GM23248 (cell line): ENCODE measurements around the gene PRDM12. TPM values are rescaled to one million over a fixed set of nuclear protein-coding genes. Genes with fewer than 3 reads are reported as not detected.
A peak's percentile ranks its signal among the peaks of the same experiment; 100 is the strongest.

Experiments used
- DNase-seq: peaks from one replicate; pipeline ENCODE4 v3.0.0-alpha.2; 2015
- H2AFZ ChIP-seq: fragments of 200-600 bp; sonication (generic); 2 replicates; pipeline ENCODE4 v1.6.1; 2016; ENCODE audit warnings: antibody characterized with exemption
- H3F3A ChIP-seq: fragments of 200-600 bp; sonication (generic); 2 replicates; pipeline ENCODE4 v1.6.1; 2016; ENCODE audit warnings: mild to moderate bottlenecking, antibody characterized with exemption, mixed run types; ENCODE audit not compliant: insufficient read depth
- H3K27ac ChIP-seq: fragments of 200-600 bp; sonication (generic); 2 replicates; pipeline ENCODE4 v1.5.1; 2016; ENCODE audit warnings: mild to moderate bottlenecking
- H3K27me3 ChIP-seq: fragments of 200-600 bp; sonication (generic); replicated peaks from 2 replicates; pipeline ENCODE4 v1.6.1; 2016; ENCODE audit warnings: mild to moderate bottlenecking; ENCODE audit not compliant: insufficient read depth
- H3K36me3 ChIP-seq: fragments of 200-600 bp; sonication (generic); 2 replicates; pipeline ENCODE4 v1.6.1; 2016; ENCODE audit warnings: low read depth, mild to moderate bottlenecking
- H3K4me1 ChIP-seq: fragments of 200-600 bp; sonication (generic); 2 replicates; pipeline ENCODE4 v1.6.1; 2016; ENCODE audit warnings: mild to moderate bottlenecking; ENCODE audit not compliant: insufficient read depth
- H3K4me2 ChIP-seq: fragments of 200-600 bp; sonication (generic); one replicate; pipeline ENCODE4 v1.6.1; 2016; ENCODE audit warnings: mild to moderate bottlenecking; ENCODE audit not compliant: unreplicated experiment
- H3K4me3 ChIP-seq: fragments of 200-600 bp; sonication (generic); 2 replicates; pipeline ENCODE4 v1.5.1; 2016; ENCODE audit warnings: mild to moderate bottlenecking
- H3K79me2 ChIP-seq: fragments of 200-600 bp; sonication (generic); 2 replicates; pipeline ENCODE4 v1.6.1; 2016; ENCODE audit warnings: mild to moderate bottlenecking; ENCODE audit not compliant: insufficient read depth
- H3K9ac ChIP-seq: fragments of 200-600 bp; sonication (generic); 2 replicates; pipeline ENCODE4 v1.6.1; 2016; ENCODE audit warnings: mild to moderate bottlenecking
- H3K9me2 ChIP-seq: fragments of 200-600 bp; sonication (generic); 2 replicates; pipeline ENCODE4 v1.6.1; 2016; ENCODE audit warnings: mixed run types, mild to moderate bottlenecking, moderate library complexity; ENCODE audit not compliant: insufficient read depth
- H3K9me3 ChIP-seq: fragments of 200-600 bp; sonication (generic); one replicate; pipeline ENCODE4 v1.6.1; 2017; ENCODE audit warnings: low read depth
- H4K20me1 ChIP-seq: fragments of 200-600 bp; sonication (generic); 2 replicates; pipeline ENCODE4 v1.6.0; 2016; ENCODE audit not compliant: insufficient read depth
- EZH2 ChIP-seq: fragments of 200-600 bp; sonication (generic); IDR thresholded peaks from 2 replicates; pipeline ENCODE4 v1.6.1; 2018; ENCODE audit warnings: antibody characterized with exemption, mild to moderate bottlenecking; ENCODE audit not compliant: insufficient read depth, poor library complexity, severe bottlenecking
- EZH2phosphoT487 ChIP-seq: fragments of 200-600 bp; sonication (generic); IDR thresholded peaks from 2 replicates; pipeline ENCODE4 v1.6.1; 2018; ENCODE audit warnings: antibody characterized with exemption, moderate library complexity, mild to moderate bottlenecking, low read depth; ENCODE audit not compliant: insufficient read depth
- WGBS, 2 experiments: methylation state at CpG; one replicate each; pipeline ENCODE4 v1.1.6; 2015 to 2017; ENCODE audit warnings: low lambda C conversion rate in 2 of 2, low coverage in 1 of 2; ENCODE audit errors: missing lambda C conversion rate in 2 of 2; 5-methylcytosine and 5-hydroxymethylcytosine counted together
- in situ Hi-C: fragments of 300-500 bp; cut with MboI; formaldehyde crosslinking; loops from 2 replicates; pipeline ENCODE4 v1.15.0; 2020
- polyA plus RNA-seq: library from polyadenylated mRNA; unstranded; fragments of >200 nt; fragmentation: Nextera tagmentation; extraction: Ambion mirVana; gene quantifications from 2 replicates; pipeline ENCODE4 v1.2.1, GENCODE V29; 2016
- total RNA-seq: library from RNA; depleted of rRNA; stranded (reverse); fragments of >200 nt; shearing (Covaris generic); gene quantifications from 2 replicates; pipeline ENCODE4 v1.2.3, GENCODE V29; 2014

Gene PRDM12
- total and polyA plus RNA-seq, 2 experiments from 2014 or later: not detected

DNA sequence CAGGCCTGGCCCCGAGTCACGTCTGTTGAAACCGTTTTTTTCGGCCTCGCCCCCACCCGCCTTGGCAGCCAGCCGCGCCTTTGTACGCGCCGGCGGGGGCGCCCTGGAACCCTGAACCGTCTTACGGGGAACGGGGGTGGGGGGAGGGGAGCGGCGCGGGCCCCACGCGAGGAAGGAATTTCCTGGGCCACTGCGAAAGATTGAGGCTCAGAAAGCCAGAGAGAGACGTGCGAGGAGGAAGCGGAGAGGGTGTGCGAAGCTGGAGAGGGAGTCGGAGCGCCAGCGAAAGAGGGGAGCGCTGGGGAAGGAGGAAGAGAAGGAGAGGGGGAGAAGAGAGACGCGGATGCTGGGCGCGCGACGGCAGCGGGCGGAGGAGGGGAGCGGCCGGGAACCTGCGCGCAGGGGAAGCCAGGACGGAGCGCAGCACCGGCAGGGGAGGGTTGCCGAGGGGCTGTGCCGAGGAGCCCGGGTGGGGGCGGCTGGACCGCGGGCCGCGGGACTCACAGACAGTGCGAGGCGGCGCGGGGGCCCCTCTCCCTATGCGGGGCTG is 4.6 kb upstream of the PRDM12 start:
- H3F3A ChIP-seq: no peaks in the 10 kb centered on the region
- TF ChIP-seq EZH2: peak; percentile 62
- peak; percentile 76; the same call in 1 of the 2 replicates for TF ChIP-seq EZH2phosphoT487
- in situ Hi-C loops: no loop called here
- 1 to 4% methylated on average over 12 to 58 of the region's 58 CpGs for WGBS, 2 experiments
- no peaks in the 10 kb centered on the region for H4K20me1 ChIP-seq
- no peaks in the 10 kb centered on the region for H3K9me3 ChIP-seq
- H3K27ac ChIP-seq: no peak overlapping the region
- no peak overlapping the region for H2AFZ ChIP-seq
- H3K4me2 ChIP-seq: no peak overlapping the region
- H3K4me1 ChIP-seq: no peaks in the 10 kb centered on the region
- H3K27me3 ChIP-seq: peaks cover 78% of the 10 kb centered on the region
- no peak overlapping the region for H3K4me3 ChIP-seq
- no peaks in the 10 kb centered on the region for H3K9me2 ChIP-seq
- no peak for DNase-seq
- H3K9ac ChIP-seq: no peak overlapping the region
- no peaks in the 10 kb centered on the region for H3K36me3 ChIP-seq
- no peaks in the 10 kb centered on the region for H3K79me2 ChIP-seq

DNA sequence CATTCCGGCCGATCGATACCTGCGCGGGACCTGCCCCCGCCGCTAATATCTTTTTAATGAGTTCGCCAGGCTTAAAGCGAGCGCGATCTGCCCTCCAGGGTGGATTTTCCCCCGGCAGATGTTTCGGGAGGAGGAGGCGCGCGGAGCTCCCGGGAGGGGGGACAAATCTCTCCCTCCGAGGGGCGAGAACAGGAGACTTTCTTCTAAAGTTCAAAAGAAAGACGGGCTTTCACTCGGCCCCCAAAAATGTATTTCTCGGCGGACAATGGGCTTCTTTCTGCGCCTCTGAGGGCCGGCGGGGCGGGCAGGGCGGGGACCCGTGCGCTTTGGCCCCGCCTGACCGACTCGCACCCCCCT is 4.1 kb upstream of the PRDM12 start:
- TF ChIP-seq EZH2phosphoT487 (no peak), EZH2 (no peak)
- WGBS, 2 experiments: 2 to 4% methylated on average over 24 to 28 of the region's 33 CpGs
- Histone ChIP-seq H3K9me3 (no peaks in the 10 kb centered on the region), H3K4me1 (no peaks in the 10 kb centered on the region), H3K9ac (no peak overlapping the region), H3K9me2 (no peaks in the 10 kb centered on the region), H3K4me2 (no peak overlapping the region), H3K36me3 (no peaks in the 10 kb centered on the region), H3K27me3 (peaks cover 81% of the 10 kb centered on the region), H3F3A (no peaks in the 10 kb centered on the region), H3K27ac (no peak overlapping the region), H3K4me3 (no peak overlapping the region), H2AFZ (no peak overlapping the region), H3K79me2 (no peaks in the 10 kb centered on the region), H4K20me1 (no peaks in the 10 kb centered on the region)
- no peak for DNase-seq
- in situ Hi-C loops: no loop called here

DNA sequence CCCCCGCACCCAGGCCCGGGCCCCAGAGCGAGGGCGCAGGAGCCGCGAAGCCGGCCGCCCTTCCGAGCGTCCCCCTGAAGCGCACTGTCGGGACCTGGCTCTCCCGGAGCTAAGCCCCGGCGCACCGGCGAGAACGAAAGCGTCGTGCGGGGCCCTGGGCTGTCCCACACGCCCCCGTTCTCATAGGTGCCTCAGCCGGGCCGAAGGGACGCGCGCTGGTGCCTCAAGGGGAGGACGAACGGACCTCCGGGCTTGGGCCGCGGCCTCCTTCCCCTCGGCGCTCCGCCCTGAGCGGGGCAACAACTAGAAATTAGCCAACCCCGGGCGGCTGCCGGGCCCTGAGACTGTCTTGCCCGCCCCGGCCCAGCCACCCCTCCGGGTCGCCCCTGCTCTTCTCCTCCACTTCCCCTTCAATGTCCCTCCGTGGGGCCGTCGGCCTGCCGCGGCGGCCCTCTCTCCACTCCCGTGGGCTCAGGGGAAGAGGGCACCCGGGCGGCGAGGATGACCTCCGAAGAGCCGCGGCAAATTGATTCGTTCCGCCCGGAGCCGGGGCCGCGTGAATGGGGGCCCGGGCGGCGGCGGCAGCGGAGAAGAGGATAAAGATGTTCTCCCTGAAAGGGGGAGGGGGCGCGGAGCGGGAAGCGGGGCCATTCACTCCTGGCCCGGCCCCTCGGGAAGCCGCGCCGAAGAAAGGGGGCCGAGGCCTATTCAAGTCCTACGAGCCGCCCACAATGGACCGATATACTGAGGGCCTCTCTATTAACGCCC is 3.5 kb upstream of the PRDM12 start:
- peak; percentile 30 for DNase-seq
- H3K4me2 ChIP-seq: no peak overlapping the region
- TF ChIP-seq EZH2phosphoT487 (peak; percentile 76; the same call in 1 of the 2 replicates), EZH2 (peak; percentile 93)
- no peaks in the 10 kb centered on the region for H3K36me3 ChIP-seq
- H3K9me3 ChIP-seq: no peaks in the 10 kb centered on the region
- H3K4me3 ChIP-seq: peak overlapping the region; percentile 36; the same call in 1 of the 2 replicates
- H3K9ac ChIP-seq: no peak overlapping the region
- H3K27ac ChIP-seq: no peak overlapping the region
- 1% methylated on average over 15 to 60 of the region's 82 CpGs for WGBS, 2 experiments
- peak overlapping the region; percentile 53 for H2AFZ ChIP-seq
- H3K27me3 ChIP-seq: peaks cover 87% of the 10 kb centered on the region
- no peaks in the 10 kb centered on the region for H3K4me1 ChIP-seq
- H3K9me2 ChIP-seq: no peaks in the 10 kb centered on the region
- H4K20me1 ChIP-seq: no peaks in the 10 kb centered on the region
- no peaks in the 10 kb centered on the region for H3F3A ChIP-seq
- no peaks in the 10 kb centered on the region for H3K79me2 ChIP-seq
- in situ Hi-C loops: no loop called here

DNA sequence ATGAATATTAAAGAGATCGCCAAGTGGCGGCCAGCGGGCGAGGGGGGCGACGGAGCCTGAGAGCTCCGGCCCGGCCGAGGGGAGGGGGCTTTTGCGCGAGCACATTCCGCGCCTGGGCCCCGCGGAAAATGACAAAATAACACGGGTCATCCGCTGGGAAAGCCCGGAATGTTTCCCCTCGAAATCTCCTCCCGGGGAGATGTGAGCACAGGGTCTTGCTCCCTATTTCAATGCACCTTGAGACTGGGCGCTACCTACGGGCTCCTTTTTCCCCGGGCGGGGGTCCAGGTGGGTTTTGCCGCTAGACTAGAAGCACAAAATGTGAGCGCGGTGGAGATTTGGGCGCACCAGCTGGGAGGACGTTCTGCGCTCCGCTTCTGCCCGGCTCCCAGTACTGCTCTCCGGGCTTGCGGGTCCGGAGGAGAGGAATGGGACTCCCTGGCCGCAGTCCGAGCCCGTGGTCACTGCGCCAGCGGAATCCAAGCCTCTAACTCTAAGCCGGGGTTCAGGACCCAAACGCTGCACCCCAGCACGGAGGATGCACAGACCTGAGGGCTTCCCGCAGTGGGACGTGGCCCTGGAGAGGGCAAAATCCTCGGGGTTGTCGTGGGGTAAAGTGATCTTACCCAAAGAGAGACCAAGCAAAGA is 2.8 kb upstream of the PRDM12 start:
- Histone ChIP-seq H3K4me1 (no peaks in the 10 kb centered on the region), H3K27me3 (peaks cover 92% of the 10 kb centered on the region)
- in situ Hi-C loops: no loop called here

More for the DNA sequence above, 2.8 kb upstream of the PRDM12 start:
- Histone ChIP-seq H3F3A (no peaks in the 10 kb centered on the region), H3K9me2 (no peaks in the 10 kb centered on the region), H3K27ac (no peak overlapping the region), H3K4me3 (no peak overlapping the region), H3K9me3 (no peaks in the 10 kb centered on the region), H2AFZ (no peak overlapping the region), H3K9ac (no peak overlapping the region), H3K79me2 (no peaks in the 10 kb centered on the region), H3K4me2 (no peak overlapping the region), H4K20me1 (no peaks in the 10 kb centered on the region), H3K36me3 (no peaks in the 10 kb centered on the region)
- no peak for DNase-seq
- no peak for TF ChIP-seq EZH2
- 0 out of 2 replicates have a peak, but pooled peaks have one; percentile 28 for TF ChIP-seq EZH2phosphoT487
- WGBS, 2 experiments: 3 to 4% methylated on average over 45 to 46 of the region's 47 CpGs
